BE2C (cell line): ENCODE measurements around the gene MYO9B.

ENCODE experiments used
- DNase-seq: peaks from one replicate; pipeline ENCODE4 v3.0.0-alpha.2; 2020
- H3K27me3 ChIP-seq: fragments of 250-450 bp; sonication (Bioruptor Pico); 2 replicates; pipeline ENCODE4 v1.5.1; 2020; ENCODE audit warnings: mild to moderate bottlenecking
- H3K36me3 ChIP-seq: fragments of 250-450 bp; sonication (Bioruptor Pico); 2 replicates; pipeline ENCODE4 v1.5.1; 2020; ENCODE audit warnings: mild to moderate bottlenecking
- H3K4me1 ChIP-seq: fragments of 250-450 bp; sonication (Bioruptor Pico); 2 replicates; pipeline ENCODE4 v1.5.1; 2020
- H3K4me3 ChIP-seq: 2 replicates; pipeline ENCODE4 v1.5.1; 2011; ENCODE audit warnings: low read depth, low read length
- H3K9me3 ChIP-seq: fragments of 250-450 bp; sonication (Bioruptor Pico); 2 replicates; pipeline ENCODE4 v1.5.1; 2020
- TF ChIP-seq, protein P1 (sequence below): IDR thresholded peaks from 2 replicates; pipeline ENCODE4 v1.5.1; 2012; ENCODE audit warnings: mild to moderate bottlenecking, low read depth, low read length

Gene MYO9B

DNA sequence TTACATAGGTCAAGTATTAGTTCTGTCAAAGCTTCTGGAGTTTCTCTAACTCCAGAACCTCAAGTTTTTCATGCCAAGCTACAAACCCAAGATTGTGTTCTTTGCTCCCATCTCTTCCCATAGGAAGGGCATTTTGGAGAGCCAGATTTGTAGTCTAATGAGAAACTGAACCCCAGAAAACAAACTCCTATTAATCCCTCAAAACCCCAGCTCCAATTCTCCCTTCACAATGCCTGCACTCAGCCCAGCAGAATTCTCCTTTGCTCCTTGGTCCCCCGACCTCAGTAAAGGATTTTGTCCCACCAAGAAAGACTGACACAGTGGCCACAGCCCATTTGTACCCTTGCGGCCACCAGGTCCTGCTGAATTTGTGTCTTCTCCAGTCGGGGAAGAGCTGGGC, 180.6 kb downstream of the MYO9B start:
- H3K4me3 ChIP-seq, result no peak overlapping the region
- no peaks in the 10 kb centered on the region for H3K36me3 ChIP-seq
- no peaks in the 10 kb centered on the region for H3K4me1 ChIP-seq
- TF ChIP-seq, protein P1, sequence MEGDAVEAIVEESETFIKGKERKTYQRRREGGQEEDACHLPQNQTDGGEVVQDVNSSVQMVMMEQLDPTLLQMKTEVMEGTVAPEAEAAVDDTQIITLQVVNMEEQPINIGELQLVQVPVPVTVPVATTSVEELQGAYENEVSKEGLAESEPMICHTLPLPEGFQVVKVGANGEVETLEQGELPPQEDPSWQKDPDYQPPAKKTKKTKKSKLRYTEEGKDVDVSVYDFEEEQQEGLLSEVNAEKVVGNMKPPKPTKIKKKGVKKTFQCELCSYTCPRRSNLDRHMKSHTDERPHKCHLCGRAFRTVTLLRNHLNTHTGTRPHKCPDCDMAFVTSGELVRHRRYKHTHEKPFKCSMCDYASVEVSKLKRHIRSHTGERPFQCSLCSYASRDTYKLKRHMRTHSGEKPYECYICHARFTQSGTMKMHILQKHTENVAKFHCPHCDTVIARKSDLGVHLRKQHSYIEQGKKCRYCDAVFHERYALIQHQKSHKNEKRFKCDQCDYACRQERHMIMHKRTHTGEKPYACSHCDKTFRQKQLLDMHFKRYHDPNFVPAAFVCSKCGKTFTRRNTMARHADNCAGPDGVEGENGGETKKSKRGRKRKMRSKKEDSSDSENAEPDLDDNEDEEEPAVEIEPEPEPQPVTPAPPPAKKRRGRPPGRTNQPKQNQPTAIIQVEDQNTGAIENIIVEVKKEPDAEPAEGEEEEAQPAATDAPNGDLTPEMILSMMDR, result no peak
- H3K9me3 ChIP-seq, result peaks cover 3% of the 10 kb centered on the region; the same call in 1 of the 2 replicates
- no peaks in the 10 kb centered on the region for H3K27me3 ChIP-seq
- DNase-seq, result no peak

DNA sequence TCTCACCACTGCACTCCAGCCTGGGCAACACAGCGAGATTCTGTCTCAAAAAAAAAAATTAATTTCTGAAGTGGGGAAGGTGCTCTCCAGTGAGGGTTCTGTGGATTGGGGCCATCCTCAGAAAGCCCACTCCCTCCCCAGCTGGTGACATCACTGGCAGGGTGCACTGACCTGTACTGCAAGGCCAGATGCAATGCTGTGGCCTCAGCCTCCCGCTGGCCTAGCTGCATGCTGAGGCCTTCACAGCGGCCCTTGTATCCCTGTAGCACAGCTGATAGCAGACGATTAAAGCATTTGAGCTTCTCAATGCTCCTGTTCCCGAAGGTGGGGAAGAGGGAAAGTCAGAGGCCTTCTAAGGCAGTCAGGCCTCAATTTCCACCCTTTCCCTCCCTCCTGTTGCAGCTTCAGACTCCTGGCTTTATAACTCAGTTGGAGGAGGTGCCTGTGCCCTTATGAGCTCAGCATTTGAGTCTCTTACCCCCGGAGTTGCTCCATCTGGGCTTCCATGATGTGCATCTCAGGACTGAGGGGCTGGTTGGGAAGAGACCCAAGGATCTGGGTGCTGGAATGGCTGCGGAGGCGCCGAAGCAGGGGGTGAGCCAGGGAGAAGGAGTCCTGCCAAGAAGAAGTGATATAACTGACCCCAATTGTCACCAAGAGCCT, 183.7 kb downstream of the MYO9B start:
- no peak for DNase-seq
- Histone ChIP-seq H3K36me3 (no peaks in the 10 kb centered on the region), H3K4me1 (no peaks in the 10 kb centered on the region), H3K27me3 (no peaks in the 10 kb centered on the region), H3K4me3 (no peak overlapping the region), H3K9me3 (peaks cover 3% of the 10 kb centered on the region; the same call in 1 of the 2 replicates)
- TF ChIP-seq, protein P1, result no peak

DNA sequence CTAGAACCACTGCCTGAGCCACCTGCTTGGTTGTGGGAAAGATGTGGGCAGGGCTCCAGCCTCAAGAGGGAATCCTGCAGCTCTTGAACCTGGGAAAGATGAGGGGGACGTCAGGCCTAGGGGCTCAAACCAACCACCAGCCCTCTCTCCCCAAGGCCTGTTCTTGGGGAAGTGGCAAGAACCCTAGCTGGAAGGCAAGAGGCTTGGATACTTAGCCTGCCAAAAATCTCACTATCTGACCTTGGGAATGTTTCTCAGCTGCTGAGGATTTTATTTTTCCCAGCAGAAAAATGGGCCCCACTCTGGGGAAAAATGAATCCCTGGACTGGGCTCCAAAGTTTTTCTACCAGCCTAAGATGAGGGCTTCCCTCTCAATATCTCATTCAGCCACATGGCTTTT, 184.4 kb downstream of the MYO9B start:
- no peaks in the 10 kb centered on the region for H3K36me3 ChIP-seq
- no peaks in the 10 kb centered on the region for H3K4me1 ChIP-seq
- TF ChIP-seq, protein P1, result no peak
- no peak overlapping the region for H3K4me3 ChIP-seq
- no peak for DNase-seq
- H3K9me3 ChIP-seq, result peaks cover 3% of the 10 kb centered on the region; the same call in 1 of the 2 replicates
- H3K27me3 ChIP-seq, result no peaks in the 10 kb centered on the region

DNA sequence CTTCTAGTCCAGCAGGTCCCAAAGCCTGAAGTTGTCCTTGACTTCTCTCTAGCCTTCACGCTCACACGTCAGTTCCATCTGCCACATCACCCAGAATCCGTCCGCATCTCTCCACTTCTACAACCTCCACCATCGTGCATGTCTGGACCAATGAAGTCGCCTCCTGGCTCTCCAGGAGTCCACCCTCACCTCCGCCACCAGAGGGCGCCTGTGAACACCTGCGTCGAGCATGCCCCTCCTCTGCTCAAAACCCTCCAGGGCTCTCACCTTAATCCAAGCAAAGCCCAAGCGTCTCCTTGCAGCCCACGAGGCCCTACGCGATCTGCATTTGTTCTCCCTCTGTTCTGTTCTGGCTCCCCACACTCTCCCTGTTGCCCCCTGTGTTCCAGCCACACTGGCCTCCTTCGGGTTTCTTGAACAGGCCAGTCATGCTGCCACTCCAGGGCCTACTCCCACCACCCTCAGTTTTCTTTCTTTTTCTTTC, 185.3 kb downstream of the MYO9B start:
- Histone ChIP-seq H3K4me3 (no peak overlapping the region), H3K27me3 (no peaks in the 10 kb centered on the region), H3K9me3 (peaks cover 3% of the 10 kb centered on the region; the same call in 1 of the 2 replicates), H3K4me1 (no peaks in the 10 kb centered on the region), H3K36me3 (no peaks in the 10 kb centered on the region)
- peak; percentile 86 for DNase-seq
- TF ChIP-seq, protein P1, result peak; percentile 97

DNA sequence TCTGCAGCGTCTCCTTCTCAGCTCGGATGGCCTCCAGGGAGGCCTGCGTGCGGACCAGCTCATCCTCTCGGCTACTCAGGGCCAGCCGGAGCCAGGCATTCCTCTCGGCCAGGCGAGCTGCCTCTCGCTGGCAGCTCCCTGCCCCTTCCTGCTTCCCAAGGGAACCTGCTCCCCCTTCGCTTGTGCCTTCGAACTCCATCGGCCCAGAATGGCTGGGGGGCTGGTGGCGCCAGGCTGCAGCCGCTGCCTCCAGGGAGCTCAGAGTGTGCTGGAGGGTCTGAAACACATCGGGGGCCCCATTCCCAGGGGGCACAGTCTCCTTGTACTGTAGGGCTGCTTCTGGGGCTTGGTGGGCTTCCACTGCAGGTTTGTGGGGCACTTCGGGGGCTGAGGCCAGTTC, 187.0 kb downstream of the MYO9B start:
- TF ChIP-seq, protein P1, result no peak
- H3K4me1 ChIP-seq, result no peaks in the 10 kb centered on the region
- no peaks in the 10 kb centered on the region for H3K27me3 ChIP-seq
- no peaks in the 10 kb centered on the region for H3K36me3 ChIP-seq
- H3K9me3 ChIP-seq, result peaks cover 3% of the 10 kb centered on the region; the same call in 1 of the 2 replicates
- H3K4me3 ChIP-seq, result no peak overlapping the region
- DNase-seq, result no peak
